HEK293T (cell line): ENCODE data around the gene TIMP1.

Experiments used
- CTCF ChIA-PET: fragments of 350-600 bp; formaldehyde crosslinking; extraction: SDS; loops from one replicate; lab custom pipeline; 2021; ENCODE audit warnings: antibody characterized with exemption, inconsistent platforms; lab: Yijun Ruan, JAX
- POLR2A ChIA-PET: fragments of 350-600 bp; formaldehyde crosslinking; extraction: SDS; loops from one replicate; lab custom pipeline; 2020; ENCODE audit warnings: antibody characterized with exemption, inconsistent platforms; lab: Yijun Ruan, JAX
- DNase-seq: peaks from one replicate; pipeline ENCODE4 v3.0.0; 2012; ENCODE audit warnings: mixed read lengths; ENCODE audit errors: extremely low spot score
- ARNT ChIP-seq: fragments of 450-650 bp; IDR thresholded peaks from 2 replicates; pipeline ENCODE4 v1.6.1; 2017; ENCODE audit warnings: mild to moderate bottlenecking
- BHLHE40 ChIP-seq: fragments of 450-650 bp; IDR thresholded peaks from 2 replicates; pipeline ENCODE4 v1.6.1; 2016; ENCODE audit warnings: mild to moderate bottlenecking, moderate library complexity, borderline replicate concordance
- CTBP1 ChIP-seq: fragments of 450-650 bp; IDR thresholded peaks from 2 replicates; pipeline ENCODE4 v1.6.1; 2016; ENCODE audit warnings: borderline replicate concordance
- ELF4 ChIP-seq: fragments of 450-650 bp; IDR thresholded peaks from 2 replicates; pipeline ENCODE4 v1.6.1; 2017; ENCODE audit warnings: antibody characterized with exemption
- FOXA1 ChIP-seq: fragments of 450-650 bp; IDR thresholded peaks from 2 replicates; pipeline ENCODE4 v1.6.1; 2016; ENCODE audit warnings: mild to moderate bottlenecking
- FOXK2 ChIP-seq: fragments of 450-650 bp; IDR thresholded peaks from 2 replicates; pipeline ENCODE4 v1.6.1; 2016; ENCODE audit warnings: mild to moderate bottlenecking
- FOXM1 ChIP-seq: fragments of 450-650 bp; IDR thresholded peaks from 2 replicates; pipeline ENCODE4 v1.6.1; 2017; ENCODE audit warnings: mild to moderate bottlenecking, borderline replicate concordance
- HDGF ChIP-seq: fragments of 450-650 bp; IDR thresholded peaks from 2 replicates; pipeline ENCODE4 v1.6.1; 2017; ENCODE audit warnings: antibody characterized with exemption, borderline replicate concordance
- L3MBTL2 ChIP-seq: fragments of 450-650 bp; conservative IDR thresholded peaks from 2 replicates; pipeline ENCODE4 v1.6.1; 2016; ENCODE audit warnings: mild to moderate bottlenecking
- LEF1 ChIP-seq: fragments of 450-650 bp; IDR thresholded peaks from 2 replicates; pipeline ENCODE4 v1.6.1; 2017; ENCODE audit warnings: mild to moderate bottlenecking, borderline replicate concordance
- NFRKB ChIP-seq: fragments of 450-650 bp; IDR thresholded peaks from 2 replicates; pipeline ENCODE4 v1.6.1; 2016; ENCODE audit warnings: mild to moderate bottlenecking, moderate library complexity
- PKNOX1 ChIP-seq: fragments of 450-650 bp; IDR thresholded peaks from 2 replicates; pipeline ENCODE4 v1.6.1; 2016
- SP1 ChIP-seq: fragments of 450-650 bp; IDR thresholded peaks from 2 replicates; pipeline ENCODE4 v1.6.1; 2017
- SUZ12 ChIP-seq: fragments of 450-650 bp; IDR thresholded peaks from 2 replicates; pipeline ENCODE4 v1.6.1; 2016; ENCODE audit warnings: mild to moderate bottlenecking
- TARDBP ChIP-seq: fragments of 450-650 bp; IDR thresholded peaks from 2 replicates; pipeline ENCODE4 v1.6.1; 2016
- ZNF384 ChIP-seq: fragments of 450-650 bp; IDR thresholded peaks from 2 replicates; pipeline ENCODE4 v1.6.1; 2016

Gene TIMP1

GRCh38 chrX:47608130-47608810 lies 26.0 kb downstream of the TIMP1 start:
- CTCF ChIA-PET: interaction anchor here (0.6 kb wide), 1 partner anchor 31 kb away, joined by 3 read pairs; no protein-coding TSS in a partner anchor
- no peak for DNase-seq
- TF ChIP-seq HDGF: no peak
- TF ChIP-seq TARDBP: no peak
- TF ChIP-seq ZNF384: no peak
- TF ChIP-seq ARNT: no peak
- POLR2A ChIA-PET: no interaction called here

GRCh38 chrX:47610511-47610910 lies 28.3 kb downstream of the TIMP1 start:
- ChIA-PET POLR2A (no interaction called here), CTCF (no interaction called here)
- TF ChIP-seq ELF4 (no peak), PKNOX1 (no peak), L3MBTL2 (no peak), BHLHE40 (no peak), ARNT (no peak), HDGF (no peak), NFRKB (no peak), LEF1 (no peak), FOXA1 (no peak), SUZ12 (no peak), FOXM1 (no peak), TARDBP (no peak), FOXK2 (no peak), ZNF384 (no peak)
- DNase-seq: no peak

- TF ChIP-seq FOXA1: no peak
- DNase-seq: no peak
- ChIA-PET CTCF (no interaction called here), POLR2A (no interaction called here)
These were observed 29.3 kb downstream of the TIMP1 start for GRCh38 chrX:47611489-47611888.

GRCh38 chrX:47611926-47612325 lies 29.7 kb downstream of the TIMP1 start:
- DNase-seq: no peak
- ChIA-PET POLR2A (no interaction called here), CTCF (no interaction called here)
- TF ChIP-seq ARNT (no peak), TARDBP (no peak), FOXM1 (no peak), SP1 (no peak), LEF1 (no peak), ELF4 (no peak), PKNOX1 (no peak), SUZ12 (no peak), L3MBTL2 (no peak)

GRCh38 chrX:47612418-47612817 lies 30.2 kb downstream of the TIMP1 start:
- TF ChIP-seq L3MBTL2 (no peak), TARDBP (no peak), LEF1 (no peak), HDGF (no peak), CTBP1 (no peak), ELF4 (no peak)
- ChIA-PET CTCF (no interaction called here), POLR2A (no interaction called here)
- DNase-seq: no peak

- ChIA-PET CTCF (no interaction called here), POLR2A (interaction anchor here (1.4 kb wide), 1 partner anchor 57 kb away, joined by 3 read pairs; no protein-coding TSS in a partner anchor)
- DNase-seq: no peak
- TF ChIP-seq NFRKB (no peak), FOXM1 (no peak), SP1 (no peak), TARDBP (no peak), FOXA1 (no peak), HDGF (no peak), CTBP1 (no peak), ELF4 (no peak)
These were observed 30.8 kb downstream of the TIMP1 start for GRCh38 chrX:47613082-47613481.

- ChIA-PET CTCF (no interaction called here), POLR2A (interaction anchor here (1.5 kb wide), 1 partner anchor 9 kb away, joined by 6 read pairs; no protein-coding TSS in a partner anchor)
- DNase-seq: no peak
- TF ChIP-seq BHLHE40: no peak
- no peak for TF ChIP-seq TARDBP
- TF ChIP-seq NFRKB: no peak
- no peak for TF ChIP-seq FOXA1
- no peak for TF ChIP-seq ELF4
- TF ChIP-seq L3MBTL2: no peak
- no peak for TF ChIP-seq PKNOX1
- TF ChIP-seq ARNT: no peak
- no peak for TF ChIP-seq SP1
- TF ChIP-seq ZNF384: no peak
- TF ChIP-seq HDGF: no peak
- TF ChIP-seq LEF1: no peak
- no peak for TF ChIP-seq FOXK2
- TF ChIP-seq FOXM1: no peak
These were observed 32.4 kb downstream of the TIMP1 start for GRCh38 chrX:47614618-47615017.
